GM12891 (cell line): ENCODE results near the gene RALGPS1.
A peak's percentile ranks its signal among the peaks of the same experiment; 100 is the strongest.

Experiments used
- DNase-seq: peaks from one replicate; pipeline ENCODE4 v3.0.0; 2011; ENCODE audit warnings: low spot score; ENCODE audit not compliant: insufficient read length
- FAIRE-seq: peaks from 2 replicates; lab custom pipeline; 2011; peaks lifted over from hg19 to GRCh38; lab: Jason Lieb, UNC
- PAX5 ChIP-seq: IDR thresholded peaks from 2 replicates; pipeline ENCODE4 v1.6.1; 2011; ENCODE audit warnings: low read length, moderate library complexity, mild to moderate bottlenecking; ENCODE audit not compliant: insufficient read depth, severe bottlenecking
- POLR2A ChIP-seq: IDR thresholded peaks from 2 replicates; pipeline ENCODE4 v1.6.1; 2011; ENCODE audit warnings: low read depth, low read length, control low read depth
- POLR2AphosphoS5 ChIP-seq: IDR thresholded peaks from 2 replicates; pipeline ENCODE4 v1.6.1; 2011; ENCODE audit warnings: low read depth, low read length, control low read depth
- POU2F2 ChIP-seq: IDR thresholded peaks from 2 replicates; pipeline ENCODE4 v1.6.1; 2011; ENCODE audit warnings: low read depth, mild to moderate bottlenecking, control low read depth, low read length, moderate library complexity
- SPI1 ChIP-seq: IDR thresholded peaks from 2 replicates; pipeline ENCODE4 v1.6.1; 2011; ENCODE audit warnings: low read depth, low read length, control low read depth
- TAF1 ChIP-seq: IDR thresholded peaks from 2 replicates; pipeline ENCODE4 v1.6.1; 2011; ENCODE audit warnings: low read depth, low read length, control low read depth

RALGPS1 gene

DNA sequence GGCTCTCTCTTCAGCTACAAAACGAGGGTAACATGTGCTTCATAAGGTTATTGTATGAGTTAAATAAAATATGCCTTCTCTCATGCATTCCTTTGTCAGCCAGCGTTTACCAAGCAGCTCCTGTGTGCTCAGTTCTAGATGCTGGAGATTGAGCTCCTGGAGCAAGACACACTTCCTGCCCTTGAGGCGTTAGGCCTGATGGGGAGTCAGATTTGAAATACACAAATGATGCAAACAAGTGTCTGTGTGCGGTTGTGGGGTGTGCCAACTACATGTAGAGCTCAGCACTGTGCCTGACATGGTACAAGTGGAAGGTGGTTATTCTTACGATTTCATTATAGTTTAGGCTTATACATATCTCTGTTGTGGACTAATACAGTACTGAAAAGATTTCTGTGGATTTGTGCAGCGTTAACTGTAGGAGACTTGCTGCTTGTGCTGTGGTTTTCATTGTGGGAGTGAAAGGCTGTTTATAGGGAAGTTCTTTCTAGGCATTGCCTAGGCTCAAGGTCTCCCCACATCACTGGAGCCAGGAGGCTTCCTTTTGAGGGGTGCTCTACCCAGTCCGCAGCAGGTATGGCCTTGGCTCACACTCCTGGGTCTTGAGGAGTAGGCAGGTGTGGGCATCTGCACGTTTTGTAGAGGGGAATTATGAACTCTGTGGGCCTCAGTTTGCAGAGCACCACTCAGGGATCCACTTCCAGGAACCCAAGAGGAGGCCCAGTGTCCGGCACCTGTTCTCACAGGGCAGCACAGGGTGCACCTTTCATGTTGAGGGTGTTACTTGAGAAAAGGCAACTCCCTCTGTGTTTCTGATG, 247.7 kb downstream of the RALGPS1 start:
- TF ChIP-seq SPI1 (no peak), TAF1 (no peak), POU2F2 (no peak), PAX5 (no peak), POLR2AphosphoS5 (no peak), POLR2A (no peak)
- FAIRE-seq (no peak), DNase-seq (no peak)

DNA sequence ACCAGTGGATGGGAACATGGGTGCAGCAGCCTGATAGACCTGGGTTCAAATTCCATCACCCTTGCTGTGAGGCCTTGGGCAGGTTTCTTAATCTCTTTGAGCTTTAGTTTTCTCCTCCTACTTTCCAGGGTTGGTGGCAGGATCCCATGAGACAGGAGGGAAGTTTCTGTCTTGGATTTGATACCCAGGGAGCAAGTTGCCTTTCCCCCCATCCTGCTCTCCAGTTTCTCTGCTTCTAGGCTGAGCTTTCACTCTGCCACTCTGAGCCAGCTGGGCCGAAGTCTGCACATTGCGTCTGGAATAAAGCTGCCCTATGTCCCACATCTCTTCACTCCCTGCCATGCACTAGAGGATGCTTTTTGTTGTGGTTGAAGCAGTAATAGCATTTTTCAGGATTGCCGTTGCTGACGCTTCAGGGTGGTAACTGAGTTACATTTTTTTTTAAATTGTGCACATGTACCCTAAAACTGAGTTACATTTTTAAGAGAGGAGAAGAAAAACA, 248.3 kb downstream of the RALGPS1 start:
- TF ChIP-seq PAX5, result no peak
- no peak for TF ChIP-seq POU2F2
- TF ChIP-seq POLR2A, result no peak
- no peak for TF ChIP-seq TAF1
- no peak for TF ChIP-seq POLR2AphosphoS5
- no peak for TF ChIP-seq SPI1
- DNase-seq, result no peak
- FAIRE-seq, result no peak

DNA sequence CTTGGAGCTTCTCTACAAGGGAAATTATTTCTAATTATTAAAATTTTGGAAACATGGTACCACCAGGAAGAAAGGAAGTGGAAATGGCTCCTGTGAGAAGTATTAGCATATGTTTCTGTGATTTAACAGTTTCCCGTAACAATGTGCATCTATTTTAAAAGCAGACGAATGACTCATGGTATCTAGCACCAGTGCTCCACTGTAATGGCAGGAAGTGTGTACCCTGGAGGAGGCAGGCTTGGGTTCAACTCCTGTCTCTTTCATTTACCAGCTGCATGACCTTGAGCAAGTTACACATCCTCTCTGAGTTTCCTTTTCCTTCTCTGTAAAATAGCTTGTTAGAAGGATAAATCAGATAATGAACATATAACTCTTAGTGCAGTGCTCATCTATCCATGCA, 248.8 kb downstream of the RALGPS1 start:
- FAIRE-seq, result peak; percentile 43
- TF ChIP-seq SPI1 (peak; percentile 49; the same call in 1 of the 2 replicates), POU2F2 (no peak)

DNA sequence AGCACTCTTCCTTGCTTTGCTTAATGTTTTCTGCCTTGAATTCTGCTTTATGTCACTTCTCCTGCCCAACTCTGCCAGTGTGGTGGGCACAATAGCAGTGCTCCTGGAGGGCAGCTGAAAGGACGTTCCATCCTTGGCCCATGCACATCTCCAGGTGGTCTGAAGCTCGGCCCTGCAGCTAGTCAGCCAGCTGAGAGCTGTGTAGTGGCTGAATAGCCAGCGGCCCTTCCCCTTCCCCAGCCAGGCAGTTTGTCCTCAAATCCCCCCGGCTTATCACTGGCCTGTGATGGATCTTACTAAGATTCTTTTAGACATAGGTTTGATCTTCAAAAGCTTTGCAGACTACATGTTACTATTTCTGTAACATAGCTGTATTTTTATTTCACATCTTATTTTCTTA, 250.5 kb downstream of the RALGPS1 start:
- TF ChIP-seq POU2F2 (no peak), POLR2AphosphoS5 (no peak), SPI1 (no peak), PAX5 (no peak), POLR2A (no peak), TAF1 (no peak)
- DNase-seq (no peak), FAIRE-seq (no peak)

More for the DNA sequence above, 248.8 kb downstream of the RALGPS1 start:
- DNase-seq, result no peak

DNA sequence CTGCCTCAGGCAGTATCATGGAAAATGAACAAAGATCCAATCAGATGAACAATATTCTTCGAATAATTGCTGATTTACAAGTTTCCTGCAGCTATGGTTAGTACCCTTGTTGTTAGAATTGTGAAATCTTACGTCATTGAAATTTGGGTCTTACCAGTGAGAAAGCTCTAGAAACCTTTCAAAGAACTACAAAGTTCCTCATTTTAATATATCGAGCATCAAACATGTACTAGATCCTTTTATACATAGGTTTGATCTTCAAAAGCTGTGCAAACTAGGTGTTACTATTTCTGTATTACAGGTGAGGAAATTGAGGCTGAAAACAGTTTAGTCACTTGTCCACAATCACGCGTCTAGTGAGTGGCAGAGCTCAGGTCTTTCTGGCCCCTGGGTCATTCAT, 251.5 kb downstream of the RALGPS1 start:
- no peak for TF ChIP-seq SPI1
- no peak for TF ChIP-seq POLR2A
- TF ChIP-seq PAX5, result no peak
- TF ChIP-seq POU2F2, result no peak
- TF ChIP-seq TAF1, result no peak
- no peak for TF ChIP-seq POLR2AphosphoS5
- FAIRE-seq (no peak), DNase-seq (no peak)

DNA sequence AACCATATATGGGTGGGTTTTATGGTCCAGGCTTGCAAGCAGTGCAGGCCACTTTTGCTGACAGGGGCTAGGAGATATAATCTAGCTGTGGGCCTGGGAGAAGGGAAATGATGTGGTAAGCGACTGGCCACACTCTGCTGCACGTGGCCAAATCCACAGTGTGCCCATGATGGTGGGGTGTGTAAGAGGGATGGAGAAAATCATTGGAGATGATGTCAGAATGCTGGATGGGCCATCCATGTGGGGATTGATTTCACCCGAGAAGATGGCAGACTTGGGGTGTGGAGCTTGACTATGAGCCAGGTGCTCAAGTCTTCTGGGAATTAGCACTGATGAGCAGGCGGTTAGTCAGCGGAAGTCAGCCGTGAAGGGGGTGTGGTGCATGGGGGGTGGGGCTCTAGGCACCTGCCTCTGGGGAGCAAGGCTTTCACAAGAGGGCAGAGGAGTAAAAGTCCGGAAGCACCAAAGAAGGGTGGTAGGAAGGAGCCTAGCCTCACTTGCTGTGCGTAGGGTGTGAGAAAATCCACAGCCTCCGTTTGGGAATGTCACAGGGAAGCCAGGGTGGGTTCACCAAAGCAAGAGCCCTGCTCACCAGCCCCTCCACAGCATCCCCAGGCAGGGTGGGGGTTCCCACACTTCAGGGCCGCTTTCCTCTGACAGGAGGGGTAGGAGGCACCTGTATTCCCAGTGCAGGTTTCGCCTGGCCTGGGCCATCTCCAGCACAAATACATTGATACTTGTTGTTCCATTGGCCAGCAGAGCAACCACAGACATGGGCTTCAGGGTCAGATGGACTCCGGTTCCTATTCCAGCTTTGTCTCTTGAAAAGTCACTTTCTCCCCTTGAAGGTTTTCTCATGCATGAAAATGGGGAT, 252.3 kb downstream of the RALGPS1 start:
- peak; percentile 53 for TF ChIP-seq PAX5
- TF ChIP-seq POLR2AphosphoS5, result no peak
- FAIRE-seq (peak; percentile 93), DNase-seq (peak; percentile 44)

DNA sequence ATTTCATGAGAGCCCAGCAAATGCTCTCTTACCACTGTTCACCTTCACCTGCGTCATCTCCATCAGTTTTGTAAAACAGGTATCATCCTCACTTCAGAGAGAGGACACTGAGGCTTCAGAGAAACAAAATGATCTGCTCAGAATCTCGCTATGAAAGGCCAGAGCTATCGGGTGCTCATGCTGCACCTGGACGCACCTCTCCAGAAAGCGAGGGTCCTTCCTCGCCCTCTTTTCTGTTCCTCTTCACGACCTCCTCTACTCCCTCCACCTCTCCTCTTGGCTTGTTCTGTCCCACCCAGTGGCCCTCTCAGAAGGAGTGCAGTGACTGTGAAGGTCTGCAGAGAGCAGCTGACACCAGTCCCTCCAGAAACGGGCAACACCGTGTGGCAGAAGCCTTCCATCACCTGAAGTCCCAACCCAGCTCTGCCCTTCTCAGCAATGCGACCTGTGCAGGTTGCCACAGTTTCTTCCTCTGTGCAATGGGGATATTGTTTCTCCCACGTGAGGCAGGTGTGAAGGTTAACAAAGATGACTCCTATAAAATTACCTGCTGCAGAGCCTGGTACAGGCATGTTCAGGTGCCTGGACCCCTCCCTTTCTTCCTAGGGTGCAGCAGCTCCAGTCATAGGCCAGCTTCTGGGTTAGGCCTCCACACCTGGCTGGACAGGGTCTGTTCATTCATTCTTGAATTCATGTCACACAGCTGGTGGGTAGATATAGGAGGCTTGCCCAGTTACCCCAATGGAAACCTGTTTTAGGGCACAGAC, 253.2 kb downstream of the RALGPS1 start:
- FAIRE-seq (peak; percentile 57), DNase-seq (no peak)
- no peak for TF ChIP-seq TAF1
- no peak for TF ChIP-seq POLR2A
- no peak for TF ChIP-seq SPI1
- no peak for TF ChIP-seq PAX5
- no peak for TF ChIP-seq POLR2AphosphoS5
- no peak for TF ChIP-seq POU2F2

DNA sequence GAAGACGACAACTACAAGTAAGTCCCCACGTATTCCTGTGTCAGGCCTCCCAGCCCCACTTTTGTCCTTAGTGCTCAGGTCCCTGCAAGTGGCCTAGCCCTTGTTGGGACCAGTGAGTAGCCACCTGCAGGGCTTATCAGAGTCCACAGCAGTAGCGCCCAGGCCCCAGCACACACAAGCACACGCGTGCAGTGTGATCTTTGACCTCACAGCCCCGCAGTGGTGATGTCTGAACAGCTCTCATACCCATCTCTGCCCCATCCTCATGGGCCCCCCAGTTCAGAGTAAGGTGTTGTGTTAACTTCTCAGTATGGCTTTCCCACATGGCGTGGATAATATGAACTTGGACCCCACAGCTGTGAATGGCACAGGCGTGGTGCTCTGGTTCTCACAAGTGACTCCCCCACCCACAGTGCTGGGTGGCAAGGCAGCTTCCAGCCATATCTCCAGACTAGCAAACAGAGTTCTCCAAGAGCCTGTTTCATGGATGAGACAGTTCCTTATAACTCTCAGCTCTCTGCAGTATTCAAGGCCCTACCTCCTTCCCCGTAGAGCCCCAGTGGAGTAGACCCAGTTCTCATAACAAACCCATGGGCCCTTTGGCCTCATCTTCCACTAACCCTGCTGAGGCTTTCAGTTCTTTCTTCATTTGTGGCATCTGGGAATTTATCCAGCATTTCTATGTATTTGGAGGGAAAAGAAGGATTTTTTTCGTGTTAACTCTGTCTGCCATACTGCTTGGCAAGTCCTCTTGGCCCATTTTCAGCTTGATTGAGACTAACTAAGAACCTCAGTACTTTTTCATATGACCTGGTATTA, 254.4 kb downstream of the RALGPS1 start:
- TF ChIP-seq TAF1 (no peak), SPI1 (no peak), POLR2A (no peak), PAX5 (no peak), POU2F2 (no peak), POLR2AphosphoS5 (no peak)
- DNase-seq, result no peak
- FAIRE-seq, result no peak

DNA sequence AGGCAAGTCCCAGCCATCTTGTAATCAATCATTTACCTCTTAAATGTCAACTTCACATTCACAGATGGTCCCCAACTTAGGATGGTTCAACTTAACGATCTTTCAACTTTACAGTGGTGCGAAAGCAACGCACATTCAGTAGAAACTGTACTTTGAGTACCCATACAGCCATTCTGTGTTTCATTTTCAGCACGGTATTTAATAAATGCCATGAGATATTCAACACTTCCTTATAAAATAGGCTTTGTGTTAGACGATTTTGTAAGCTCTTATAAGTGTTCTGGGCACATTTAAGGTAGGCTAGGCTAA, 254.9 kb downstream of the RALGPS1 start:
- no peak for DNase-seq
- FAIRE-seq, result no peak
- TF ChIP-seq PAX5 (no peak), POLR2AphosphoS5 (no peak), TAF1 (no peak), POLR2A (no peak), POU2F2 (no peak), SPI1 (no peak)
